Natural killer cell (primary cell): Measurements from ENCODE around the gene NREP. TPM values are rescaled to one million over a fixed set of nuclear protein-coding genes. Genes with fewer than 3 reads are reported as not detected.

Source experiments
- ATAC-seq, 3 donors: fragments of 150-1000 bp in 2 of 3; fragments of 200-7000 bp in 1 of 3; cut with Tn5 transposase; 1 replicate in 1 of 3; 2 replicates in 2 of 3; pipeline ENCODE4 v1.10.0; 2021; ENCODE audit warnings: mild to moderate bottlenecking in 2 of 3, moderate library complexity in 2 of 3
- DNase-seq, 2 donors: peaks; one replicate each; pipeline versions ENCODE4 v3.0.0 to v3.0.0-alpha.2; 2013 to 2021; ENCODE audit warnings: mixed read lengths in 1 of 2
- H3K27ac ChIP-seq: one replicate; pipeline ENCODE4 v1.5.1; 2013; ENCODE audit warnings: mild to moderate bottlenecking, low read length
- H3K27me3 ChIP-seq: one replicate; pipeline ENCODE4 v1.6.1; 2013; ENCODE audit warnings: low read length; ENCODE audit not compliant: control insufficient read depth, insufficient read depth
- H3K36me3 ChIP-seq: one replicate; pipeline ENCODE4 v1.6.1; 2013; ENCODE audit warnings: low read length; ENCODE audit not compliant: control insufficient read depth, insufficient read depth
- H3K4me1 ChIP-seq: one replicate; pipeline ENCODE4 v1.6.1; 2013; ENCODE audit warnings: low read length; ENCODE audit not compliant: control insufficient read depth, insufficient read depth
- H3K4me3 ChIP-seq: one replicate; pipeline ENCODE4 v1.5.1; 2013; ENCODE audit warnings: low read length
- H3K9me3 ChIP-seq: one replicate; pipeline ENCODE4 v1.6.1; 2013; ENCODE audit warnings: low read length; ENCODE audit not compliant: control insufficient read depth, insufficient read depth
- H3K27ac Mint-ChIP-seq, 2 donors: one replicate each; pipeline ENCODE4 v1.8.0; 2022; ENCODE audit warnings: mild to moderate bottlenecking in 2 of 2, mixed read lengths in 2 of 2, moderate library complexity in 1 of 2
- H3K27me3 Mint-ChIP-seq, 2 donors: one replicate each; pipeline ENCODE4 v1.8.0; 2022; ENCODE audit warnings: low read depth in 2 of 2, mixed read lengths in 2 of 2
- H3K36me3 Mint-ChIP-seq: one replicate; pipeline ENCODE4 v1.8.0; 2022; ENCODE audit warnings: mixed read lengths
- H3K4me1 Mint-ChIP-seq, 2 donors: one replicate each; pipeline ENCODE4 v1.8.0; 2022; ENCODE audit warnings: mixed read lengths in 2 of 2
- H3K4me3 Mint-ChIP-seq: one replicate; pipeline ENCODE4 v1.8.0; 2022; ENCODE audit warnings: mild to moderate bottlenecking, moderate library complexity, mixed read lengths
- H3K9me3 Mint-ChIP-seq, 2 donors: one replicate each; pipeline ENCODE4 v1.8.0; 2022; ENCODE audit warnings: mixed read lengths in 2 of 2
- CTCF ChIP-seq: fragments of 200-600 bp; IDR thresholded peaks from one replicate; pipeline ENCODE4 v1.8.0; 2022; ENCODE audit warnings: antibody characterized with exemption
- WGBS: methylation state at CpG from one replicate; pipeline ENCODE4 v1.1.7; 2013; ENCODE audit warnings: missing lambda C conversion rate; ENCODE audit not compliant: insufficient coverage; 5-methylcytosine and 5-hydroxymethylcytosine counted together
- intact Hi-C: fragments of 100-400 bp; cut with micrococcal nuclease; formaldehyde crosslinking; loops from one replicate; pipeline ENCODE4 v1.14.2; 2022
- total RNA-seq, 4 donors: library from RNA; stranded (reverse); fragments of 120-200 nt in 1 of 4; gene quantifications; one replicate each; pipeline versions ENCODE4 v1.2.3 to v1.2.4, GENCODE V29; 2013 to 2022

The NREP gene
- total RNA-seq, 3 donors from 2014 or later (not counting 1 experiment from before 2014, with no cell fraction given), result 7.6 to 9.9 (median 8.4) TPM

GRCh38 chr5:111681414-111682120, 75.4 kb downstream of the NREP start:
- H3K9me3 Mint-ChIP-seq, result no peaks in the 10 kb centered on the region
- DNase-seq (no peak), ATAC-seq (no peak)
- no peaks in the 10 kb centered on the region for H3K27me3 ChIP-seq
- H3K4me3 ChIP-seq, result no peak overlapping the region
- intact Hi-C loops, result no loop called here
- H3K4me3 Mint-ChIP-seq, result no peak overlapping the region
- no peaks in the 10 kb centered on the region for H3K4me1 ChIP-seq
- WGBS, result 86% methylated on average over 8 of the region's 8 CpGs
- no peaks in the 10 kb centered on the region for H3K36me3 Mint-ChIP-seq
- H3K9me3 ChIP-seq, result no peaks in the 10 kb centered on the region
- H3K27me3 Mint-ChIP-seq, result peaks cover 4 to 14% of the 10 kb centered on the region in 2 donors
- no peaks in the 10 kb centered on the region for H3K36me3 ChIP-seq
- no peak for TF ChIP-seq CTCF
- no peak overlapping the region for H3K27ac ChIP-seq
- no peak overlapping the region for H3K27ac Mint-ChIP-seq
- no peaks in the 10 kb centered on the region for H3K4me1 Mint-ChIP-seq

- Mint-ChIP-seq H3K27me3 (peaks cover 6 to 14% of the 10 kb centered on the region in 2 donors), H3K4me3 (no peak overlapping the region), H3K4me1 (no peaks in the 10 kb centered on the region), H3K36me3 (no peaks in the 10 kb centered on the region), H3K9me3 (no peaks in the 10 kb centered on the region), H3K27ac (no peak overlapping the region)
- no peak for ATAC-seq
- Histone ChIP-seq H3K27ac (no peak overlapping the region), H3K9me3 (no peaks in the 10 kb centered on the region), H3K27me3 (no peaks in the 10 kb centered on the region), H3K36me3 (no peaks in the 10 kb centered on the region), H3K4me1 (no peaks in the 10 kb centered on the region), H3K4me3 (no peak overlapping the region)
- 78% methylated on average over 6 of the region's 6 CpGs for WGBS
- no peak for TF ChIP-seq CTCF
- intact Hi-C loops, result no loop called here
- DNase-seq, result no peak
Measured at GRCh38 chr5:111680737-111681413, 76.1 kb downstream of the NREP start.

- ATAC-seq (no peak), DNase-seq (no peak)
- H3K9me3 Mint-ChIP-seq, result no peaks in the 10 kb centered on the region
- intact Hi-C loops, result no loop called here
- no peak for TF ChIP-seq CTCF
- no peak overlapping the region for H3K27ac Mint-ChIP-seq
- H3K27ac ChIP-seq, result no peak overlapping the region
- H3K9me3 ChIP-seq, result no peaks in the 10 kb centered on the region
- no peaks in the 10 kb centered on the region for H3K36me3 Mint-ChIP-seq
- 94% methylated on average over 8 of the region's 8 CpGs for WGBS
- no peaks in the 10 kb centered on the region for H3K27me3 ChIP-seq
- peaks cover 7 to 14% of the 10 kb centered on the region in 2 donors for H3K27me3 Mint-ChIP-seq
- no peaks in the 10 kb centered on the region for H3K36me3 ChIP-seq
- H3K4me1 Mint-ChIP-seq, result no peaks in the 10 kb centered on the region
- no peak overlapping the region for H3K4me3 ChIP-seq
- H3K4me1 ChIP-seq, result no peaks in the 10 kb centered on the region
- no peak overlapping the region for H3K4me3 Mint-ChIP-seq
Measured at GRCh38 chr5:111679611-111680010, 77.4 kb downstream of the NREP start.

Other genes with a start within 250 kb of the NREP start
- gene STARD4, start 244.7 kb downstream of the NREP start, total RNA-seq, result 10 to 100 TPM; 53.3 to 90.2 (median 53.6) TPM